Erythroblast (primary cell): ENCODE data around the gene CTIF.

ENCODE experiments used
- GATA1 ChIP-seq: IDR thresholded peaks from 2 replicates; pipeline ENCODE4 v1.6.1; 2011; ENCODE audit warnings: low read depth, mild to moderate bottlenecking, control low read depth, low read length, moderate library complexity
- POLR2A ChIP-seq: IDR thresholded peaks from 2 replicates; pipeline ENCODE4 v1.6.1; 2011; ENCODE audit warnings: mild to moderate bottlenecking, low read length

- no peak for TF ChIP-seq POLR2A
- no peak for TF ChIP-seq GATA1
These were observed 204.1 kb downstream of the CTIF start for GRCh38 chr18:48742706-48743475.
